Heart right ventricle (tissue), 16 donors: ENCODE data around the gene NDRG3. TPM values are rescaled to one million over a fixed set of nuclear protein-coding genes. Genes with fewer than 3 reads are reported as not detected.

Experiments used
- ATAC-seq, 8 donors: fragments of 200-7000 bp; cut with Tn5 transposase; one replicate each; pipeline ENCODE4 v1.9.1; 2020; ENCODE audit warnings: mild to moderate bottlenecking in 8 of 8, moderate library complexity in 8 of 8, moderate number of reproducible peaks in 1 of 8
- DNase-seq, 2 donors: peaks; one replicate each; pipeline ENCODE4 v3.0.0-alpha.2; 2020
- H3K27ac ChIP-seq, 10 donors: fragments of 200-600 bp; sonication (generic) in 2 of 10; one replicate each; pipeline versions ENCODE4 v1.5.0 to v1.8.0; 2020 to 2022; ENCODE audit warnings: mild to moderate bottlenecking in 3 of 10
- H3K27me3 ChIP-seq, 7 donors: fragments of 200-600 bp; one replicate each; pipeline ENCODE4 v1.8.0; 2021 to 2022; ENCODE audit warnings: mild to moderate bottlenecking in 2 of 7
- H3K36me3 ChIP-seq, 9 donors: fragments of 200-600 bp; sonication (generic) in 1 of 9; one replicate each; pipeline versions ENCODE4 v1.5.0 to v1.8.0; 2020 to 2022; ENCODE audit warnings: mild to moderate bottlenecking in 2 of 9
- H3K4me1 ChIP-seq, 9 donors: fragments of 200-600 bp; sonication (generic) in 1 of 9; one replicate each; pipeline versions ENCODE4 v1.5.0 to v1.8.0; 2020 to 2022; ENCODE audit warnings: mild to moderate bottlenecking in 4 of 9
- H3K4me3 ChIP-seq, 10 donors: fragments of 200-600 bp; sonication (generic) in 2 of 10; one replicate each; pipeline versions ENCODE4 v1.5.0 to v1.8.0; 2020 to 2022; ENCODE audit warnings: mild to moderate bottlenecking in 7 of 10, moderate library complexity in 2 of 10
- H3K9me3 ChIP-seq, 11 donors: fragments of 200-600 bp in 10 of 11; sonication (generic) in 2 of 11; one replicate each; pipeline versions ENCODE4 v1.5.0 to v1.8.0; 2013 to 2022; ENCODE audit warnings: mild to moderate bottlenecking in 2 of 11, control low read depth in 1 of 11, moderate library complexity in 1 of 11
- WGBS, 2 donors: extraction: QIAGEN DNeasy Blood & Tissue Kit; methylation state at CpG; one replicate each; pipeline ENCODE4 v1.1.7; 2013; ENCODE audit warnings: inconsistent platforms in 1 of 2; 5-methylcytosine and 5-hydroxymethylcytosine counted together
- intact Hi-C, 10 donors: fragments of 100-400 bp; cut with DNase I; formaldehyde crosslinking; loops; one replicate each; pipeline versions ENCODE4 v1.11.1 to v1.14.2; 2022
- polyA plus RNA-seq, 2 donors: library from polyadenylated mRNA; stranded (reverse); fragments of 200-250 nt; gene quantifications; one replicate each; pipeline ENCODE4 v1.2.3, GENCODE V29; 2013
- total RNA-seq, 10 donors: library from RNA; stranded (reverse); fragmentation: NEBNext Ultra II Directional in 3 of 10; extraction: Animal tissue kit (Norgen Biotek cat#: 25700) in 3 of 10; gene quantifications; one replicate each; pipeline versions ENCODE4 v1.2.1 to v1.2.4, GENCODE V29; 2021 to 2023
- TF ChIP-seq, protein P1 (sequence below), 9 donors: fragments of 200-600 bp; sonication (generic) in 2 of 9; IDR thresholded peaks; one replicate each; pipeline versions ENCODE4 v1.5.0 to v1.8.0; 2021 to 2022; ENCODE audit warnings: antibody characterized with exemption in 9 of 9, mild to moderate bottlenecking in 5 of 9, moderate library complexity in 1 of 9
- donor health status: Arrhythmogenic right ventricular cardiomyopathy.
- donor health status: ischemic (EF 13 %, LVEDD 7.1; RV severe dilation, severe dysfunction).
- donor health status: healthy with polysubstance abuse.
- donor health status: DM: no; HTN: yes; CAD: no.
- donor health status: DM: no; HTN: no; CAD: no.
- donor health status: ischemic (EF 25% LVEDD 6.9; RV normal size, moderate dysfunction).
- donor health status: ischemic (EF 25% LVEDD 5.7; RV mildly dilated, moderate dysfunction).
- donor health status: healthy.
- donor health status: DM: yes; HTN: yes; CAD: no.
- donor health status: Ischemic cardiomyopathy.
- donor health status: ischemic (EF 35%, LVEDD 5.7; RV mildly dilated, moderate dysfunction).
- donor health status: nonischemic (EF 11% LVEDD 7.7; RV severe dilation, severe dysfunction).
- donor health status: DM: yes; HTN: yes; CAD: no.
- donor health status: PGD.
- donor health status: ischemic (EF 29% LVEDD 5.4; RV normal size, mild dysfunction).
- donor health status: nonischemic (EF 23%, LVEDD 6.1; RV moderate dilation, normal function).

Gene NDRG3
- total and polyA plus RNA-seq, 12 donors = 19.3 to 37.0 (median 29.9) TPM

DNA sequence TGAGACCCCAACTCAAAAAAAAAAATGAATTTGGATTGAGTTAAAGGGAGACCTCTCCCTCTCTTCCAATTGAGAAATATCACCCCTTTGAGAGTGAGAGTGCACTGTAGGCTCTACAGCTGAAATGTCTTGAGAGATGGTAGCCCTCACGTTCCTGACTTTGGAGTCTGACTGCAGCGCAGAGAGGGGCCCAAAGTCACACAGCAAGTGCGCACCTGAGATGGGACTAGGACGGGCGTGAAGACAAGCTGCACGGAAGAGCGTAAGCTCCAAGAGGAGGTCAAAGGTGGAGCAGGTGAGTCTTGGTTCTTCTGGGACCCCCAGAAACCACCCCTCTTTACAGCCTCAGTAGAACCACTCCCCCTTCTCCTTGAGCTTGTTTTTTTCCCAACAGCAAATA is 100.5 kb downstream of the NDRG3 start:
- Histone ChIP-seq H3K36me3 (peaks cover 0 to 6% (median 0%) of the 10 kb centered on the region in 9 donors), H3K9me3 (no peaks in the 10 kb centered on the region), H3K27me3 (no peaks in the 10 kb centered on the region), H3K4me1 (peaks cover 0 to 9% (median 0%) of the 10 kb centered on the region in 9 donors), H3K4me3 (peak overlapping the region in 2 of 10 donors; percentile 11 to 51), H3K27ac (peak overlapping the region in 1 of 10 donors; percentile 84)
- ATAC-seq (no peak), DNase-seq (no peak)
- 91 to 96% methylated on average over 7 of the region's 7 CpGs for WGBS, 2 donors
- intact Hi-C loops = no loop called here
- TF ChIP-seq, protein P1, sequence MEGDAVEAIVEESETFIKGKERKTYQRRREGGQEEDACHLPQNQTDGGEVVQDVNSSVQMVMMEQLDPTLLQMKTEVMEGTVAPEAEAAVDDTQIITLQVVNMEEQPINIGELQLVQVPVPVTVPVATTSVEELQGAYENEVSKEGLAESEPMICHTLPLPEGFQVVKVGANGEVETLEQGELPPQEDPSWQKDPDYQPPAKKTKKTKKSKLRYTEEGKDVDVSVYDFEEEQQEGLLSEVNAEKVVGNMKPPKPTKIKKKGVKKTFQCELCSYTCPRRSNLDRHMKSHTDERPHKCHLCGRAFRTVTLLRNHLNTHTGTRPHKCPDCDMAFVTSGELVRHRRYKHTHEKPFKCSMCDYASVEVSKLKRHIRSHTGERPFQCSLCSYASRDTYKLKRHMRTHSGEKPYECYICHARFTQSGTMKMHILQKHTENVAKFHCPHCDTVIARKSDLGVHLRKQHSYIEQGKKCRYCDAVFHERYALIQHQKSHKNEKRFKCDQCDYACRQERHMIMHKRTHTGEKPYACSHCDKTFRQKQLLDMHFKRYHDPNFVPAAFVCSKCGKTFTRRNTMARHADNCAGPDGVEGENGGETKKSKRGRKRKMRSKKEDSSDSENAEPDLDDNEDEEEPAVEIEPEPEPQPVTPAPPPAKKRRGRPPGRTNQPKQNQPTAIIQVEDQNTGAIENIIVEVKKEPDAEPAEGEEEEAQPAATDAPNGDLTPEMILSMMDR (IDR thresholded peaks at IDR 0.05) = no peak

DNA sequence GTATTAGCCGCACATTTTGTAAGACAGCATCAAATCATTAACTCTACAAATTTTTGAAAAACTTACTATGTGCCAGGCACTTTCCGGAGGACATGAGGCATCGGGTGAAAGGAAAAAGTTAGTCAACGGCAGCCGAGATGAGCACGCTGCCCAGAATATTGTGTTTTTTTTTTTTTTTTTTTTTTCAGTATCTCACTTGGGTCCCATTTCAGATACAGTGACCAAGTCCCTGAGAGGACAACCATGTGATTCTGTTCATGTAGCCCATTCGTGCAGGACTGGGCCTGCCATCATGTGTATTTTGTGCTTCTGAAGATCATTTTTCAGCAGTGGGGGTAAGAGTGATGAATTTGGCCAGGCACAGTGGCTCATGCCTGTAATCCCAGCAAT is 101.2 kb downstream of the NDRG3 start:
- Histone ChIP-seq H3K27ac (peak overlapping the region in 1 of 10 donors; percentile 84), H3K9me3 (no peaks in the 10 kb centered on the region), H3K4me3 (peak overlapping the region in 1 of 10 donors; percentile 51), H3K27me3 (no peaks in the 10 kb centered on the region), H3K4me1 (peaks cover 0 to 9% (median 0%) of the 10 kb centered on the region in 9 donors), H3K36me3 (peaks cover 0 to 10% (median 0%) of the 10 kb centered on the region in 9 donors)
- ATAC-seq (no peak), DNase-seq (no peak)
- 81 to 86% methylated on average over 7 of the region's 7 CpGs for WGBS, 2 donors
- intact Hi-C loops = no loop called here
- TF ChIP-seq, protein P1 (IDR thresholded peaks at IDR 0.05) = no peak

DNA sequence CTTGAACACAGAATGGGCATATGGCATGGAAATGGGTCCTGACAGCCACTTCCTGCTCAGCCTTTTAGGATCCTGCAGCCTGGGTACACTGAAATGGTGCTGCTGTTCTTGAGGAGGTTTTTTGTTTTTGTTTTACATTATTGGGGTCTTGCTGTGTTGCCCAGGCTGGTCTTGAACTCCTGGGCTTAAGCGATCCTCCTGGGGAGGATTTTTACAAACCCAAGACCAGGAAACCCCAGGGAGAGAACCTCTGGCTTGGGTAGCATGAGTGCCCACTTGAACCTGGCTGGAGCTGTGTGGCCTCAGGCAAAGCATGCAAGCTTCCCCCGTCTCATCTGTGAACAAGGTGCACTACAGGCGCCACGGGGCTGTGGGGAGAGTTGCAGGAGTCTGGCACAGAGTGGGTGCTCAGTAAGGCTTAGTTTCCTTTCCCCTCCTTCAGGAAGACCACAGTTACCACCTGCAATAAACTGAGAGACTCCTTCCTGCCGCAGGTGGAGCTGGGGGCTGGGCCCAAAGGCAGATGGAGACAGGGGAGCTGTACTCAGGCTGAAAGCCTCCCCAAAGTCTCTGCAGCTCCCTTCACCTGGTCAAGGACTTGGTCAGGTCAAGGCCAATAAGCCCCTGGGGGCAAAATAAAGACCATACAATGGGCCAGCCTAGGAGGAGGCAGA is 101.7 kb downstream of the NDRG3 start:
- peaks cover 0 to 11% (median 0%) of the 10 kb centered on the region in 9 donors for H3K36me3 ChIP-seq

DNA sequence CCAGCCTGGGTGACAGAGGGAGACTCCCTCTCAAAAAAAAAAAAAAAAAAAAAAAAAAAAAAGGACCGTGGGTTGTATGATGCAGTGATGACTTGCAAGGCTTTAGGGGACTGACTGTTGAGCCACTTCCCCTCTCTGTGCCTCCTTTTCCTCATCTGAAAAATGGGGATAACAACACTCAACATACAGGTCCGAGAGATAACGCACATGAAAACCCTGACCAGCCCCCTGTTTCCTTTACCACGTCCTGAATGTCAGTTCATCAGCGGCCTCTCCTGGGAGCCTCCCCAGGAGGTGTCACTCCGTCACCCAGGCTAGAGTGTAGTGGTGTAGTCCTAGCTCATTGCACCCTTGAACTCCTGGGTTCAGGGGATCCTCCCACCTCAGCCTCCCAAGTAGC is 103.8 kb downstream of the NDRG3 start:
- no peak for ATAC-seq
- Histone ChIP-seq H3K4me3 (no peak overlapping the region), H3K4me1 (peaks cover 0 to 9% (median 0%) of the 10 kb centered on the region in 9 donors), H3K36me3 (peaks cover 0 to 19% (median 0%) of the 10 kb centered on the region in 9 donors), H3K9me3 (no peaks in the 10 kb centered on the region), H3K27ac (no peak overlapping the region), H3K27me3 (no peaks in the 10 kb centered on the region)
- 71 to 73% methylated on average over 6 of the region's 6 CpGs for WGBS, 2 donors
- intact Hi-C loops = no loop called here
- TF ChIP-seq, protein P1 (IDR thresholded peaks at IDR 0.05) = no peak
- DNase-seq = no peak

More for the DNA sequence above, 101.7 kb downstream of the NDRG3 start:
- Histone ChIP-seq H3K9me3 (no peaks in the 10 kb centered on the region), H3K27ac (peak overlapping the region in 1 of 10 donors; percentile 84), H3K27me3 (no peaks in the 10 kb centered on the region), H3K4me3 (peak overlapping the region in 1 of 10 donors; percentile 51), H3K4me1 (peaks cover 0 to 9% (median 0%) of the 10 kb centered on the region in 9 donors)
- TF ChIP-seq, protein P1 (IDR thresholded peaks at IDR 0.05) = no peak
- DNase-seq = no peak
- 76 to 80% methylated on average over 5 of the region's 5 CpGs for WGBS, 2 donors
- peak in 1 of 8 donors; percentile 38 for ATAC-seq
- intact Hi-C loops = no loop called here
